ENCODE data around the gene OSCAR.
A peak's percentile ranks its signal among the peaks of the same experiment; 100 is the strongest.

OSCAR gene, protein sequence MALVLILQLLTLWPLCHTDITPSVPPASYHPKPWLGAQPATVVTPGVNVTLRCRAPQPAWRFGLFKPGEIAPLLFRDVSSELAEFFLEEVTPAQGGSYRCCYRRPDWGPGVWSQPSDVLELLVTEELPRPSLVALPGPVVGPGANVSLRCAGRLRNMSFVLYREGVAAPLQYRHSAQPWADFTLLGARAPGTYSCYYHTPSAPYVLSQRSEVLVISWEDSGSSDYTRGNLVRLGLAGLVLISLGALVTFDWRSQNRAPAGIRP

DNA sequence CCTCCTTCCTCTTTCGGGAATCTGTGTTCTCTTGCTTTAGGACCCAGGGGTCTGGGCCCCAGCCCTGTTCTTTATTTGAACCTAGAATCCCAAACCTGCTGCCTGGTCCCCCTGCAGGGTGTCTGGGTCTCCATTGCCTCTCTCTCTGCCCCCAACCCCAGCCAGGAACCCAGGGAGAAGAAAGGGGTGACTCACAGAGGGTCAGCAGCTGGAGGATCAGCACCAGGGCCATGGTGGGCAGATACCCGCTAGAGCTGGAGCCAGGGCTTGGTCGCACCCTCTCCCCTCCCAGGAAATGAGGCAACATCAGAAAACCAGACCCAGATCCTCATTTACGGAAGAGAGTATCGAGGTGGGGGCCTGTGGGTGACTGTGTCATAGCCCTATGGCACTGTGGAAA lies at the start of gene OSCAR:
OSCAR (minus strand) TSS at position 243 of the 400 bp plus-strand sequence; CDS start at position 232, 11 bp downstream.
- peak in 5 of 14 donors; percentile 5 to 37 (median 11) for DNase-seq

DNA sequence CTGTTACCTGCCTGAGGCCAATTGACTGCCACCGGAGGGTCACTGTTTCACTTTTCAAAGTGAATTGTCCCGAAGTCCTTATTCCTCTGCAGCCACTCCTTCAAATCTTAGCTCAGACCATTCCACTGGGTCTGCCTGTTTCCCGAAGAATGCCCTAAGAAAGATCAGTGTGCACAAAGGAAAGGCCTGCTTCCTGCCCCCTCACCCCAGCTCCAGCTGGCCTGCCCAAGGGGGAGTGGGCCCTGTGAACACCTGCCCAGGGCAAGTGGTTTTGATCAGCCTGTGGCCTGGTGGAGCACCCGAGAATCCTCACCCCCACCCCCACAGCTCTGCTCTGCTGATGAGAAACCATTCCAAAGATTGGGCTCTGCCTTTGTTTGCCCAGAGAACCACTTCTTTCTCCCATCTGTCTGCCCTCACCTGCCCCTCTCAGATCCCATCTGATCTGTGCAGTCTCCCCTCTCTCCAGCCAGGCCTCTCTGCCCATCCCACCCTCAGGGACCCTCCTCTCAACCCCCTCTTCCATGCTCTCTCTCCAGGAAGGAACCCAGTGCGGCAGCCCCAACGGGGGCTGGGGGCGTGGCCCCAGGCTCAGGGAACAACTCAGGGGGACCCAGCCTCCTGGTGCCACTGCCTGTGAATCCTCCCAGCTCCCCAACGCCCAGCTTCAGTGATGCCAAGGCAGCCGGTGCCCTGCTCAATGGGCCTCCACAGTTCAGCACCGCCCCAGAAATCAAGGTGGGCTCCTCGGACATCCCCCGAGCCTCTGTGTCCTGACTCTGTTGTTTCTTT lies 48.6 kb upstream of the OSCAR start:
- DNase-seq = no peak

- no peak for DNase-seq
Observed at GRCh38 chr19:54148158-54148557, 47.6 kb upstream of the OSCAR start.

DNA sequence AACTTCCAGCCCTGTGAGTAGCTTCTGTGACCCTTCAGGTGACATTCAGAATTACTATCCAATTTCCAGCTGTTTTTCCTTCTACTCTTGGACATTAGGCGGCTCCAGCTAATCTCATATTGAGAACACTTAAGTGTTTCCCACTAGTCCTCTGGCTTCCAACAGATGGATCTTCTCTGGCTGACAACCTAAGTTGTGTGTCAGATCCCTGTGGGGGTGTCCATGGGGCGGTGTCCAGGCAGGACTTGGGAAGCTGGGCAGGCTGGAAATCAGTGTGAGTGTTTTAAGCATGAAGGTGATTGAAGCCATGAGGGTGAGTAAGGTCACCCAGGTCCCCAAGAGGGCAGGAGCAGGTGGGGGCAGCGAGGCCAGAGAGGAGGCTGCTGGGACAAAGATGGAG lies 47.1 kb upstream of the OSCAR start:
- DNase-seq = no peak

GRCh38 chr19:54145541-54146158 lies 45.0 kb upstream of the OSCAR start:
- no peak for DNase-seq

DNA sequence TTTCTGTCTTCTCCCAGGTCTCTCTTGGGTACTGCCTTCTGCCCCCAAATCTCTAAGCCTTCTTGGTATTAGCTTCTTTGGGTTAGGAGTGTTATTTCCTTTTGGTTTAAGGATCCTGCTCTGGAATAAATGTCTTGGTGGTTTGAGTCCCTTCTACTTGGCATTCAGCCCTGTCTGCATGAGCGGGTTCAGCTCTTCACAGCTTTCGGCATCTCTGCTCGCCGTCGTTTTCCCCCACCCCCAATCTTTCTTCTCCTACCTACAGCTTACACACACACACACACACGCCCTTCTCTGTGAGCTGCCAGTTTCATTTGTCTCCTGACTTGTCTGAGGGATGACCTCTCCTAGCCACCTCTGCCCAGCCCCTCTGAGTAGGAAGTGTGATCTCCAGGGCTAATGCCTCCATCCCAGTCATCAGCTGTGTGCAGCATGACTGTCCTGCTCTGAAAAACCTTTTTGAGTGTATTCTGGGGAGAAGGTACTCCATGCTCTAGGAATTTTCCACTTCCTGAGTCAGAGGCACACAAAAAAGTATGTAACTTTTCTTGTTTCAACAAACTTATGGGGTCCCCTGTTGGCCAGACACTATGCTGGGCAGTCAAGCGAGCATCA lies 41.7 kb upstream of the OSCAR start:
- no peak for DNase-seq

GRCh38 chr19:54141356-54141755 lies 40.8 kb upstream of the OSCAR start:
- DNase-seq = no peak

GRCh38 chr19:54138489-54139256 lies 38.1 kb upstream of the OSCAR start:
- peak in 1 of 14 donors; percentile 6 for DNase-seq

GRCh38 chr19:54137699-54138488 lies 37.3 kb upstream of the OSCAR start, which contains the start of gene CNOT3:
Gene CNOT3 (plus strand): TSS chr19:54137762. CDS start chr19:54142979, 5,217 bp downstream.
- peak in 1 of 14 donors; percentile 6 for DNase-seq

DNA sequence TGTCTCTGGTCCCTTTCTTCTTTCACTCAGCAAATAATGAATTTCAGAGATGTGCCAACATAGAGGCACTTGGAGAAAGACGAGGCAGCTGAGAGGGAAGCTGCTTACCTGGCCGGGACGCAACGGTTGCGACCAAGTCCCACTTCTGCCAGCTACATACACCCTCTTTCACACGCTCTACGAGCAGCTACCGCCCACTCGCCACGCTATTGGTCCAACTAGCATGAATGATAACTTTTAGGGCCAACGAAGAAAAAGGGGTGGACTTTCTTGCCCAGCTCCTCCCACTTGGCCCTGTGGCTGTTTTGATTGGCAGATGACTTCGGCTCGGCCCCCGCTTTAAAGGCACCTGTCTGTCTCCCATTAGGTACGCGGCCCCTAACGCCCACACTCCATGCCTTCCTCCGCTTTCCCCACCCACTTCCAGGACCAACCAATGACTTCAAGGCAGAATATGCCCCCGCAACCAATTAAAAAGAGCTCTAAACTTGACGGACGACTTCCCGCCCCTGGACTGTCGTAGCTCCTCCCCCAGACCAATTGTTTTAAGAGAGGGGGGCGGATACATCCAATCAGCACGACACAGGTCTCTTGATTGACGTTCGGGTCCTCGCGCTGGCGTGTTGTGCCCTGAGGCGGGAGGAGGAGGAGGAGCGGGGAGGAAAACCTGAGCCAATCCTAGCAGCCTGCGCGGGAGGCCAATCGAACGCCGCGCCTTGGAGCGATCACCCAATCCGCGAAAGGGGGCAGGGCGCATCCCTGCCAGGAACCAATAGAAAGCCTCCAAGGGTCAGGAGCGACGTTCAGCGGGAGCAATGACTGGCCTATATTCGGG lies 36.5 kb upstream of the OSCAR start:
- DNase-seq = peak; percentile 96 to 100 (median 100)

- peak in 1 of 14 donors; percentile 62 for DNase-seq
Observed at GRCh38 chr19:54136086-54136863, 35.7 kb upstream of the OSCAR start.

- DNase-seq = no peak
Observed at GRCh38 chr19:54133957-54134590, 33.5 kb upstream of the OSCAR start.

DNA sequence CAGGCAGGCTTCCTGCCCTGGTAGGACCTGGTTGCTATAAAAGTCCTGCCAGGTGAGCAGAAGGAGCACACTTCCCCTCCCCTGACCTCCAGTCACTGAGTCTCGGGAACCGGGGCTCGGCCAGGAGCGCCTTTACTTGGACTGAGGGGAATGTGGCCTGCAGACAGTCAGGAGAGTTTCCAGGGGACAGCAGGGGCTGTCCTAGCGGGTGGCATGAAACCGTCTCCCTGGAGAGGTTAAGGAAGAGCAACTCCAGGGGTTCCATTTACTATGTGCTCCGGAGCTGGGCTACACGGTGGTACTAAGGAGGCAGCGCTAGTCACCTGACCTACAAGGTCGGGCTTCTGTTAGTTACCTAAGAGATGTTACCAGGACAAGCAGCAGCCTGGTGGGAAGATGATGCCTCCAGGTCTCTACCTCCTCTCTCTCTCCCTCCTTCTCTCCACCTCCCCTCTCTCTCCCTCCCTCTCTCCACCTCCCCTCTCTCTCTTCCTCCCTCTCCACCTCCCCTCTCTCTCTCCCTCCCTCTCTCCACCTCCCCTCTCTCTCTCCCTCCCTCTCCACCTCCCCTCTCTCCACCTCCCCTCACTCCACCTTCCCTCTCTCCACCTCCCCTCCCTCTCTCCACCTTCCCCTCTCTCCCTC lies 32.8 kb upstream of the OSCAR start:
- DNase-seq = peak in 2 of 14 donors; percentile 12 to 86

DNA sequence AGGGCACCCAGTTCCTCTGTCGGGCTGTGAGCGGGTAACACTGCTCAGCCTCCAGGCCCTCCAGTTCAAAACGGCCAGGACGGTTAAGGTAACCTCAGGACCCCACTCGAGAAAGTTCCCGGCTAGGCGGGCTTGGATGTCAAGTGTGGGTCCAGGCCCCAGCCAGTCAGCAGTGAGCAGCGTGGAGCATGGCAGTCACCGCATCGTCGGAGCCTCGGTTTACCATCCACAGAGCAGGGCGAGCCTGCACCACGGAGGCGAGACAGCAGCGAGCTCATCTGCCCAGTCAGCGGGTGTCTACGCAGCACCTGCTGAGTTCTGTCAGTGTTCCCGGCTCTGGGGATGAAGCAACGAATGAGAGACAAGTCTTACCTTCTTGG lies 29.0 kb upstream of the OSCAR start:
- DNase-seq = no peak

GRCh38 chr19:54128796-54129616 lies 28.4 kb upstream of the OSCAR start:
- DNase-seq = no peak

GRCh38 chr19:54128441-54128725 lies 27.8 kb upstream of the OSCAR start:
- no peak for DNase-seq

- no peak for DNase-seq
Observed at GRCh38 chr19:54127688-54128440, 27.3 kb upstream of the OSCAR start.
